MM.1S (cell line): Measurements from ENCODE around the gene BTN2A1.

Source experiments
- CTCF ChIP-seq: fragments of 300-600 bp; sonication (generic); IDR thresholded peaks from 2 replicates; pipeline ENCODE4 v1.5.1; 2016; ENCODE audit warnings: antibody characterized with exemption, low read length, mixed read lengths
- EZH2 ChIP-seq: fragments of 300-600 bp; sonication (generic); optimal IDR thresholded peaks from 2 replicates; pipeline ENCODE3; 2017; ENCODE audit warnings: low read depth, mild to moderate bottlenecking, antibody characterized with exemption, low read length, mixed read lengths

GRCh38 chr6:26502165-26502564, 44.4 kb downstream of the BTN2A1 start:
- TF ChIP-seq EZH2 (no peak), CTCF (no peak)
